ENCODE results near the gene EP400.
"Not testable (repeated sequence)": the region's sequence is repeated elsewhere in the genome, so short reads cannot be mapped to it uniquely, and the experiment has no call there.

The EP400 gene

DNA sequence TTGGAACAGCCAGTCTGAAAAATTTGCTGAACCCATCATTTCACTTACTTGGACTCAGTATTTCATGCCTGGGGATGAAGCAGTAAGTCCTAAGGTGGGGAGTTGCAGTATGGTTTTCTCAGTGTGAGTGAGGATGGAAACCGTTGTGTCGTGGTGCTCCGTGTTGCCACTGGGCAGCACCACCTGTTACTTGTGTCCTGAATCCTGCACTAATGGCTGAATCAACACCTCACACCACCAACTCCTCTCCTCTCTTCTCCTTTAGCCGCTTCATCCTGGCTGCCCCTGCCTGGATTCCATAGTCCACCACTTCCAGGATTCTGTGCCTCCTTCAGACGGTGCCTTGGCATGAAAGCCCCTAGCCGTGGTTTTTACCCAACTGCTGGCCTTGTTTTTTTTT lies 3.0 kb upstream of the EP400 start:
- DNase-seq (ENCODE audit: insufficient read length, low spot score) = no peak
- peak; percentile 68 for FAIRE-seq

DNA sequence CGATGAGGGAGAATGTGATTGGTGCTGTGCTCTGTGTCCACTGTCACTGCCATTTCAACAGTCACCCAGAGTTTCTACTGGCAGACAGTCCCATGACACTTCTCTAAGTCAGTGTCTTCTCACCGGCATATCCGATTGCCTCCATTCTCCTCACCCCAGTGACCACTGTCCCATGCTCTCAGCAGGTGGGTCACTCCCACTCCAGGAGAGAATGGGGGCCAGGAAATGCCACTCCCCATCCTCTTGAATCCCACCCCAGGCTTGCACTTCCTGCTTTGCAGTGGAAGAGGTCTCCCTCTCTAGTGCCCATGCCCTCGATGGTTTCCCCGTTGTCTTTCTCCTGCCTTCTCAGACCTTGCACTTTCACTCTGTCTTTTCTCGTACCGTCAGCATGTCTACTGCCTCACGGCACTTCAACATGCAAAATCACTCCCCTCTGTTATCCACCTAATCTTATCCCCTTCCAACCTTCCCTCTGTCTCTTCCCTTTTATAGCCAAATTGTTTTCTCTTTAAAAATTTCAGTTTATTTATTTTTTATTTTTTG lies 2.2 kb upstream of the EP400 start:
- DNase-seq (ENCODE audit: insufficient read length, low spot score) = no peak
- TF ChIP-seq POU2F2 (IDR thresholded peaks at IDR 0.05; ENCODE audit: low read depth, low read length) (no peak), SPI1 (IDR thresholded peaks at IDR 0.05; ENCODE audit: low read depth, low read length) (no peak), TAF1 (IDR thresholded peaks at IDR 0.05; ENCODE audit: low read depth, low read length) (no peak), POLR2AphosphoS5 (IDR thresholded peaks at IDR 0.05; ENCODE audit: low read depth, low read length) (no peak), POLR2A (IDR thresholded peaks at IDR 0.05; ENCODE audit: low read depth, low read length) (no peak), PAX5 (IDR thresholded peaks at IDR 0.05; ENCODE audit: insufficient read depth, low read length, severe bottlenecking) (no peak)
- no peak for FAIRE-seq

More for the DNA sequence above, 3.0 kb upstream of the EP400 start:
- no peak for TF ChIP-seq POU2F2 (IDR thresholded peaks at IDR 0.05; ENCODE audit: low read depth, low read length)
- TF ChIP-seq PAX5 (IDR thresholded peaks at IDR 0.05; ENCODE audit: insufficient read depth, low read length, severe bottlenecking) = no peak
- no peak for TF ChIP-seq POLR2A (IDR thresholded peaks at IDR 0.05; ENCODE audit: low read depth, low read length)
- no peak for TF ChIP-seq POLR2AphosphoS5 (IDR thresholded peaks at IDR 0.05; ENCODE audit: low read depth, low read length)
- TF ChIP-seq SPI1 (IDR thresholded peaks at IDR 0.05; ENCODE audit: low read depth, low read length) = no peak
- no peak for TF ChIP-seq TAF1 (IDR thresholded peaks at IDR 0.05; ENCODE audit: low read depth, low read length)

DNA sequence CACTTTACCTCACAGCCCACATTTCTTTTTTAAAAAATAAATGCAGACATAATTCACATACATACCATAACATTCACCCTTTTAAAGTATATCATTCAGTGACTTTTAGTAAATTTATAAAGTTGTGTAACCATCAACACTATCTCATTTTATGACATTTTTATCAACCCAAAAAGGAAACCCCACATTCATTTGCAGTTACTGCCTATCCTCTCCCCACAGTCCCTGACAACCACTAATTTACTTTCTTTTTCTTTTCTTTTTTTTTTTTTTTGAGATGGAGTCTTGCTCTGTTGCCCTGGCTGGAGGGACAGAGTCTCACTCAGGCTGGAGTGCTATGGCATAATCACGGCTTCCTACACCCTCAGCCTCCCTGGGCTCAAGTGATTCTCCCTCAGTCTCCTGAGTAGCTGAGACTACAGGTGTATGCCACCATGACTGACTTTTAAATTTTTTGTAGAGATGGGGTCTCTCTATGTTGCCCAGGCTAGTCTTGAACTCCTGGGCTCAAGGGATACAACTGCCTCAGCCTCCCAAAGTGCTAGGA lies 1.5 kb upstream of the EP400 start:
- no peak for TF ChIP-seq POLR2A (IDR thresholded peaks at IDR 0.05; ENCODE audit: low read depth, low read length)
- TF ChIP-seq POU2F2 (IDR thresholded peaks at IDR 0.05; ENCODE audit: low read depth, low read length) = no peak
- no peak for TF ChIP-seq SPI1 (IDR thresholded peaks at IDR 0.05; ENCODE audit: low read depth, low read length)
- no peak for TF ChIP-seq TAF1 (IDR thresholded peaks at IDR 0.05; ENCODE audit: low read depth, low read length)
- TF ChIP-seq POLR2AphosphoS5 (IDR thresholded peaks at IDR 0.05; ENCODE audit: low read depth, low read length) = no peak
- no peak for TF ChIP-seq PAX5 (IDR thresholded peaks at IDR 0.05; ENCODE audit: insufficient read depth, low read length, severe bottlenecking)
- FAIRE-seq = no peak

DNA sequence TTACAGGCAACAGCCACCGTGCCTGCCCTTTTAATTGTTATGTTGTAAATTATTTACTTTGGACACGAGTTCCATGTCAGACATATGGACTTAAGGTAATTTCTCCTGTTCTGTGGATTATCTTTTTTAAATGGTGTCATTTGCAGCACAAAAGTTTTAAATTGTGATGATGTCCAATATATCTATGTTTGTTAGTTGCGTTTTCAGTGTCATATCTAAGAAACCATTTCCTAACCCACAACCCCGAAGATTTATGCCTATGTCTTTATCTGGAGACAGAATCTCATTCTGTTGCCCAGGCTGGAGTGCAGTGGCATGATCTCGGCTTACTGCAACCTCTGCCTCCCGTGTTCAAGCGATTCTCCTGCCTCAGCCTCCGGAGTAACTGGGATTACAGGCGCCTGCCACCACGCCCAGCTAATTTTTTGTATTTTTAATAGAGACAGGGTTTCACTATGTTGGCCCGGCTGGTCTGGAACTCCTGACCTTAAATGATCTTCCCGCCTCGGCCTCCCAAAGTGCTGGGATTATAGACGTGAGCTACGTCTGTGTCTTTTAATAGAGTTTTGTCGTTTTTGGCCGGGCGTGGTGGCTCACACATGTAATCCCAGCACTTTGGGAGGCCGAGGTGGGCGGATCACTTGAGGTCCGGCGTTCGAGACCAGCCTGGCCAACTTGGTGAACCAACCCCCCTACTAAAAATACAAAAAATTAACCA lies 870 bp upstream of the EP400 start:
- not testable (repeated sequence) for FAIRE-seq; DNase-seq (ENCODE audit: insufficient read length, low spot score)

More for the DNA sequence above, 1.5 kb upstream of the EP400 start:
- DNase-seq (ENCODE audit: insufficient read length, low spot score) = no peak

DNA sequence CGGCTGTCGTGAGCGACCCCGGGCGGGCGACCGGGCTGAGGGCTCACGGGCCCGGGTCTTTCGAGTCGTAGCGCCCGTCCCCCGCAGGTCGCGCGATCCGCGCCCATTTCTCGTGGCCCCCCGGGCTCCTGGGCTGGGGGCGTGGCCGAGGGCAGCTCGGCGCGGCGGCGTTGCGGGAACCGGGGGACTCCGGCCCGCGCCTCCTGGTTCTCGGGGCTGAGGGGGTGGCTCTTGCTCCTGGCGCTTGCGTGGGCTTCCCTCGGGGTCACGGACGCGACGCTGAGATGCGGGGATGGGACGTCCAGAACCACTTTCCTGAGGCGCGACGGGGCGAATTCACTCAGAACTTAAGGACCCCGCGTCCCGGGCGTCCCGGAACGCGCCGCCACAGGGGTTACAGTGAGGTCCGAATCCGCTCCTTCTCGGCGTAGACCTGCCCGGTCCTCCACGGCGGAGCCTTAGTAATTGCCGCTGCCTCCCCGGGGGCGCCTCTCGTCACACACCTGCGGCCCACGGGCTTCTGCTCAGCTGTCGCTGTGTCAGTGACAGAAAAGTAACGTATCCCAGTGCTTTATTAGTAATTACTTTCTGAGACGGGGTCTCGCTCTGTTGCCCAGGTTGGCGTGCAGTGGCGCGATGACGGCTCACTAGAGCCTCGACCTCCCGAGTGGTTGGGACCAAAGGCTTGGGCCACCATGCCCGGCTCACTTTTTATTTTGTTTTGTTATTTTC lies 606 bp downstream of the EP400 start:
- TF ChIP-seq POLR2A (IDR thresholded peaks at IDR 0.05; ENCODE audit: low read depth, low read length) (no peak), TAF1 (IDR thresholded peaks at IDR 0.05; ENCODE audit: low read depth, low read length) (0 out of 2 replicates have a peak, but pooled peaks have one; percentile 1), PAX5 (IDR thresholded peaks at IDR 0.05; ENCODE audit: insufficient read depth, low read length, severe bottlenecking) (peak; percentile 78), POU2F2 (IDR thresholded peaks at IDR 0.05; ENCODE audit: low read depth, low read length) (no peak)
- no peak for DNase-seq (ENCODE audit: insufficient read length, low spot score)
- FAIRE-seq = peak; percentile 5

DNA sequence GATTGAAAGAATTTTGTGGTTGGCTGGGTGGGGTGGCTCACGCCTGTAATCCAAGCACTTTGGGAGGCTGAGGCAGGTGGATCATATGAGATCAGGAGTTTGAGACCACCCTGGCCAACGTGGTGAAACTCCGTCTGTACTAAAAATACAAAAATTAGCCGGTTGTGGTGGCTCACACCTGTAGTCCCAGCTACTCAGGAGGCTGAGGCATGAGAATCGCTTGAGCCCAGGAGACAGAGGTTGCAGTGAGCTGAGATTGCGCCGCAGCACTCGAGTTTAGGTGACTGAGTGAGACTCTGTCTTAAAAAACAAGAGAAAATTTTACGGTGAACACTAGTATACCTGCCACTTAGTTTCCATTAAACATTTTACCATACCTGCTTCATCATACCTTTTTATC lies 4.1 kb downstream of the EP400 start:
- DNase-seq (ENCODE audit: insufficient read length, low spot score); FAIRE-seq: not testable (repeated sequence)

DNA sequence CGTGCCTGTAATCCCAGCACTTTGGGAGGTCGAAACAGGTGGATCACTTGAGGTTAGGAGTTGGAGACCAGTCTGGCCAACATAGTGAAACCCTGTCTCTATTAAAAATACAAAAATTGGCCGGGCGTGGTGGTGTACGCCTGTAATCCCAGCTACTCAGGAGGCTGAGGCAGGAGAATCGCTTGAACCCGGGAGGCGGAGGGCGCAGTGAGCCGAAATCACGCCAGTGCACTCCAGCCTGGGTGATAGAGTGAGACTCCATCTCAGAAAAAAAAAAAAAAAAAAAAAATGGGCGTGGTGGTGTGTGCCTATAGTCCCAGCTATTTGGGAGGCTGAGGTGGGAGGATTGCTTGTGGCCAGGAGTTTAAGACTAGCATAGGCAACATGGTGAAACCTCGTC lies 4.7 kb downstream of the EP400 start:
- FAIRE-seq; DNase-seq (ENCODE audit: insufficient read length, low spot score): not testable (repeated sequence)

DNA sequence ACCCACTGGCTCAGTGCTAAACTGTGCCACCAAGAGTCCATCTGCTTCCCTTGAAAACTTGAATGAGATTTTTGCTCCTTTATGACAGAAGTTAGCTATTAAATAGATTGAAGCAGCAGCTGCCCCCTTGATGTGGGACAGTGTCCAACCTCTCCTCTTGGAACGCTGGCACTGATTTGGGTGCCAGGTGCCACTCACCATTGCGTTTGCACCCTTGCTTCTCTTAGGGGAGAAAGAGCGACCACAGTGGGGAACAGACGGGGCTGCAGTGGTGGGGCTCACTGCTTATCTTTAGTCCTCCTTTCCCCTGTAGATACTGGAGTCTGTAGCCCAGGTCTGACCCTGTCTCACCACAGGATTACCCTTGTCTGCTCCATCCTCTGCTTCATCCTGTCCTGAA lies 9.4 kb downstream of the EP400 start:
- DNase-seq (ENCODE audit: insufficient read length, low spot score) = no peak
- no peak for TF ChIP-seq PAX5 (IDR thresholded peaks at IDR 0.05; ENCODE audit: insufficient read depth, low read length, severe bottlenecking)
- TF ChIP-seq POLR2AphosphoS5 (IDR thresholded peaks at IDR 0.05; ENCODE audit: low read depth, low read length) = no peak
- no peak for TF ChIP-seq POLR2A (IDR thresholded peaks at IDR 0.05; ENCODE audit: low read depth, low read length)
- no peak for TF ChIP-seq TAF1 (IDR thresholded peaks at IDR 0.05; ENCODE audit: low read depth, low read length)
- no peak for TF ChIP-seq POU2F2 (IDR thresholded peaks at IDR 0.05; ENCODE audit: low read depth, low read length)
- TF ChIP-seq SPI1 (IDR thresholded peaks at IDR 0.05; ENCODE audit: low read depth, low read length) = no peak
- FAIRE-seq = no peak

DNA sequence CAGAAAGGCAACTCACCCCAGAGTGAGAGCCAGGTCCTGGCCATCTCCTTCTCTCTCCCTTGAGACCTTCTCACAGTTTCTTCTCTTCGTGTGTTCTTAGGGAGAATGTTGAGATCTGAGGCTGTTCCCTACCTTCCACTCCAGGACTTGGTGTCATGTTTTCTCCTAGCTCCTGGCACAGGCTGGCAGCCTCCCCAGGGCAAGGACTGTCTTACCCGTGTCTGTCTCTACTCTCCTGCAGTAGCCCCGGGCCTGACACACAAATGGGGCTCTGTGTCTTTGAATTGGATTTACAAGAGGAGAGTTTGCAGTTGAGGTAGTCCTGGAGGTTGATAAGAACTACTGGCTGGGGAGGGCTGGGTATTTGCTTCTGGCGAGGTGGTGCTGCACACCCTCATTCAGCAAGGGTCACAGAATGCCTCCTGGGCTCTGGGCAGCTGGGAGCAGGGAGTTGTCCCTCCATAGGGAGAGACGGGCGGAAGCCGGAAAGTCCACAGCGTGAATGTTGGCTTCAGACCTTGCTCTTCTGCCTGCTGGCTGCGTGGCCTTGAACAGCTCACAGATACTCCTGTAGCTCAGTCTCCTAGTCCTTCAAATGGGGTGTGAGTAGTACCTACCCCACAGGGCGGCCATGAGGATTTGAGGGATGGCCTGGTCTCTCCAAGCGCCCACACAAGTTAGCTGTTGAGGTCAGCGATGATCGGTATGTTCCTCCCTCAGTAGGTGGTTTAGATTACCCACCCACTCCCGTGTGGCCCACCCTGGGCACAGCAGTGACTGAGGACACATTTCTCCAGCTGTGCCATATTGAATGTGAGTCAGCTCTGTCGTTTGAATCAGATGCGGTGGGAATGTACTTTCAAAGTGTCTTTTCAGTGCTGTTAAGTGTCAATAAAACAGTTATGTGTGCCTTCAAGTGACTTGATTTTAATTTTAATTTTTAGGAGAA lies 10.2 kb downstream of the EP400 start:
- FAIRE-seq (no peak), DNase-seq (ENCODE audit: insufficient read length, low spot score) (no peak)
- TF ChIP-seq SPI1 (IDR thresholded peaks at IDR 0.05; ENCODE audit: low read depth, low read length) (no peak), TAF1 (IDR thresholded peaks at IDR 0.05; ENCODE audit: low read depth, low read length) (no peak), POLR2AphosphoS5 (IDR thresholded peaks at IDR 0.05; ENCODE audit: low read depth, low read length) (no peak), POU2F2 (IDR thresholded peaks at IDR 0.05; ENCODE audit: low read depth, low read length) (no peak), PAX5 (IDR thresholded peaks at IDR 0.05; ENCODE audit: insufficient read depth, low read length, severe bottlenecking) (no peak), POLR2A (IDR thresholded peaks at IDR 0.05; ENCODE audit: low read depth, low read length) (no peak)

DNA sequence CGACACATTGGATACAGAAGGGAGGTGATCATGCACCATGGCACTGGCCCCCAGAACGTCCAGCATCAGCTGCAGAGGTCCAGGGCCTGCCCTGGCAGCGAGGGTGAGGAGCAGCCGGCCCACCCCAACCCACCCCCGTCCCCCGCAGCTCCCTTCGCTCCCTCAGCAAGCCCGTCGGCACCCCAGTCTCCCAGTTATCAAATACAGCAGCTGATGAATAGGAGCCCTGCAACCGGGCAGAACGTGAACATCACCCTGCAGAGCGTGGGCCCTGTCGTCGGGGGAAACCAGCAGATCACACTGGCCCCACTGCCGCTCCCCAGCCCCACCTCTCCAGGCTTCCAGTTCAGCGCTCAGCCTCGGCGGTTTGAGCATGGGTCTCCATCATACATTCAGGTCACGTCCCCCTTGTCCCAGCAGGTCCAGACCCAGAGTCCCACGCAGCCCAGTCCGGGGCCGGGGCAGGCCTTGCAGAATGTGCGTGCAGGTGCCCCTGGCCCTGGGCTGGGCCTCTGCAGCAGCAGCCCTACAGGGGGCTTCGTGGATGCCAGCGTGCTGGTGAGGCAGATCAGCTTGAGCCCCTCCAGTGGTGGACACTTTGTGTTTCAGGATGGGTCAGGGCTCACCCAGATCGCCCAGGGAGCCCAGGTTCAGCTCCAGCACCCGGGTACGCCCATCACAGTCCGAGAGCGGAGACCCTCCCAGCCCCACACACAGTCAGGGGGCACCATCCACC lies 11.0 kb downstream of the EP400 start:
- not testable (repeated sequence) for DNase-seq (ENCODE audit: insufficient read length, low spot score); FAIRE-seq

DNA sequence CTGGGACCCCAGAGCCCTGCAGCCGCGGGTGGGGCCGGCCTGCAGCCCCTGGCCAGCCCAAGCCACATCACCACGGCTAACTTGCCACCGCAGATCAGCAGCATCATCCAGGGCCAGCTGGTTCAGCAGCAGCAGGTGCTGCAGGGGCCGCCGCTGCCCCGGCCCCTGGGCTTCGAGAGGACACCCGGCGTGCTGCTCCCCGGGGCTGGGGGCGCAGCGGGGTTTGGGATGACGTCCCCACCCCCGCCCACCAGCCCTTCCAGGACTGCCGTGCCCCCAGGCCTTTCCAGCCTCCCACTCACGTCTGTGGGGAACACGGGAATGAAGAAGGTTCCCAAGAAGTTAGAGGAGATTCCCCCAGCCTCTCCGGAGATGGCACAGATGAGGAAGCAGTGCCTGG lies 11.6 kb downstream of the EP400 start:
- not testable (repeated sequence) for FAIRE-seq

More for the DNA sequence above, 11.6 kb downstream of the EP400 start:
- not testable (repeated sequence) for DNase-seq (ENCODE audit: insufficient read length, low spot score)

Measured in GM12891 (cell line).